BE2C (cell line): Measurements from ENCODE around the gene LDB3.
A peak's percentile ranks its signal among the peaks of the same experiment; 100 is the strongest.

Experiments
- DNase-seq: peaks from one replicate; pipeline ENCODE4 v3.0.0-alpha.2; 2020
- H3K27me3 ChIP-seq: fragments of 250-450 bp; sonication (Bioruptor Pico); 2 replicates; pipeline ENCODE4 v1.5.1; 2020; ENCODE audit warnings: mild to moderate bottlenecking
- H3K36me3 ChIP-seq: fragments of 250-450 bp; sonication (Bioruptor Pico); 2 replicates; pipeline ENCODE4 v1.5.1; 2020; ENCODE audit warnings: mild to moderate bottlenecking
- H3K4me1 ChIP-seq: fragments of 250-450 bp; sonication (Bioruptor Pico); 2 replicates; pipeline ENCODE4 v1.5.1; 2020
- H3K4me3 ChIP-seq: 2 replicates; pipeline ENCODE4 v1.5.1; 2011; ENCODE audit warnings: low read depth, low read length
- H3K9me3 ChIP-seq: fragments of 250-450 bp; sonication (Bioruptor Pico); 2 replicates; pipeline ENCODE4 v1.5.1; 2020
- CTCF ChIP-seq: IDR thresholded peaks from 2 replicates; pipeline ENCODE4 v1.5.1; 2012; ENCODE audit warnings: mild to moderate bottlenecking, low read depth, low read length

LDB3 gene

GRCh38 chr10:86773498-86773897 lies 105.2 kb downstream of the LDB3 start:
- peaks cover 14% of the 10 kb centered on the region for H3K4me1 ChIP-seq
- H3K36me3 ChIP-seq = no peaks in the 10 kb centered on the region
- H3K27me3 ChIP-seq = no peaks in the 10 kb centered on the region
- no peak overlapping the region for H3K4me3 ChIP-seq
- no peaks in the 10 kb centered on the region for H3K9me3 ChIP-seq
- TF ChIP-seq CTCF = no peak
- DNase-seq = no peak

GRCh38 chr10:86775056-86775869 lies 107.0 kb downstream of the LDB3 start:
- no peak for TF ChIP-seq CTCF
- no peaks in the 10 kb centered on the region for H3K27me3 ChIP-seq
- no peaks in the 10 kb centered on the region for H3K36me3 ChIP-seq
- peaks cover 11% of the 10 kb centered on the region for H3K4me1 ChIP-seq
- peak; percentile 44 for DNase-seq
- no peak overlapping the region for H3K4me3 ChIP-seq
- no peaks in the 10 kb centered on the region for H3K9me3 ChIP-seq

- no peaks in the 10 kb centered on the region for H3K36me3 ChIP-seq
- DNase-seq = no peak
- no peak overlapping the region for H3K4me3 ChIP-seq
- TF ChIP-seq CTCF = no peak
- no peaks in the 10 kb centered on the region for H3K27me3 ChIP-seq
- peaks cover 11% of the 10 kb centered on the region for H3K4me1 ChIP-seq
- no peaks in the 10 kb centered on the region for H3K9me3 ChIP-seq
These were observed 107.5 kb downstream of the LDB3 start for GRCh38 chr10:86775870-86776180.

- TF ChIP-seq CTCF = no peak
These were observed 111.1 kb downstream of the LDB3 start for GRCh38 chr10:86779220-86780017.

GRCh38 chr10:86782701-86783418 lies 114.5 kb downstream of the LDB3 start:
- no peaks in the 10 kb centered on the region for H3K27me3 ChIP-seq
- no peaks in the 10 kb centered on the region for H3K36me3 ChIP-seq
- TF ChIP-seq CTCF = no peak
- H3K4me1 ChIP-seq = no peaks in the 10 kb centered on the region
- H3K9me3 ChIP-seq = no peaks in the 10 kb centered on the region
- no peak overlapping the region for H3K4me3 ChIP-seq
- no peak for DNase-seq

More at GRCh38 chr10:86779220-86780017, 111.1 kb downstream of the LDB3 start:
- no peaks in the 10 kb centered on the region for H3K36me3 ChIP-seq
- H3K27me3 ChIP-seq = no peaks in the 10 kb centered on the region
- H3K9me3 ChIP-seq = no peaks in the 10 kb centered on the region
- no peak overlapping the region for H3K4me3 ChIP-seq
- no peak for DNase-seq
- peaks cover 11% of the 10 kb centered on the region for H3K4me1 ChIP-seq
